ENCODE data around the gene SFTPB.

The SFTPB gene

DNA sequence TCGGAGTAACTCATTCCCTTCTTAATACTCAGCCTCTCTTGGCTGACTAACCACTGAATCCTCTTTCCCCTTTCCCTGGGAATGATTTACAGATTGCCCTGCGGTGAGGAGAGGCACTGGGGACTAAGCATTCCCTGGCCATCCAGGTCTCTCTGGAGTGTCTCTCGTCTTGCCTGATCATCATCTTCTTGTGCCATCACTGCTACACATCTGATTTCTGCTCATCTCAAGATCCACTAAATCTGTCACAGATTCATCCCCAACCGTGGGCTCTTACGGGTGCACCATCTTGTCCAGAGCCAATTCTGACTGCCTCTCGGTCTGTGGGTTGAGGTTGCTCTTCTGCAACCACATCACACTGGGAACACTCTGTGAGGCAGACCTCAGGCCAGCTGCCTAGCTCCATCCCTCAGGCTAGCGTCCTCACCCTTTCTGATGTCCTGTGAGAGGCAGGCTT lies 12.0 kb downstream of the SFTPB start:
- Histone ChIP-seq H3K36me3 (ENCODE audit: control insufficient read depth, insufficient read depth, low read length) (peaks cover 4% of the 10 kb centered on the region), H3K27ac (ENCODE audit: low read depth, low read length) (no peak overlapping the region), H2BK5ac (ENCODE audit: low read length) (no peak overlapping the region), H3K56ac (ENCODE audit: low read length) (no peak overlapping the region), H3K9ac (ENCODE audit: low read length) (no peak overlapping the region), H3K23ac (ENCODE audit: low read length) (no peak overlapping the region), H3K4ac (ENCODE audit: low read depth, low read length) (no peak overlapping the region), H3K18ac (ENCODE audit: low read length) (no peak overlapping the region), H3K79me1 (ENCODE audit: low read length) (no peaks in the 10 kb centered on the region), H2BK120ac (ENCODE audit: low read depth, low read length) (no peak overlapping the region), H3K4me3 (ENCODE audit: low read length) (no peak overlapping the region), H2BK15ac (replicated peaks; ENCODE audit: low read depth) (no peak overlapping the region), H3K27me3 (ENCODE audit: insufficient read depth, low read length, poor library complexity) (no peaks in the 10 kb centered on the region), H4K5ac (ENCODE audit: low read length) (no peak overlapping the region), H3K4me1 (ENCODE audit: control insufficient read depth, low read depth, low read length) (no peaks in the 10 kb centered on the region), H3K4me2 (ENCODE audit: low read length) (no peak overlapping the region), H3K79me2 (ENCODE audit: control insufficient read depth, insufficient read depth, low read length) (no peaks in the 10 kb centered on the region), H4K8ac (ENCODE audit: low read depth, low read length) (no peak overlapping the region), H2AK5ac (ENCODE audit: low read length) (no peak overlapping the region)
- no peak for DNase-seq
- no CpG with 5 or more reads among the region's 7 CpGs for WGBS (ENCODE audit: extremely low coverage, insufficient coverage, low lambda C conversion rate)

DNA sequence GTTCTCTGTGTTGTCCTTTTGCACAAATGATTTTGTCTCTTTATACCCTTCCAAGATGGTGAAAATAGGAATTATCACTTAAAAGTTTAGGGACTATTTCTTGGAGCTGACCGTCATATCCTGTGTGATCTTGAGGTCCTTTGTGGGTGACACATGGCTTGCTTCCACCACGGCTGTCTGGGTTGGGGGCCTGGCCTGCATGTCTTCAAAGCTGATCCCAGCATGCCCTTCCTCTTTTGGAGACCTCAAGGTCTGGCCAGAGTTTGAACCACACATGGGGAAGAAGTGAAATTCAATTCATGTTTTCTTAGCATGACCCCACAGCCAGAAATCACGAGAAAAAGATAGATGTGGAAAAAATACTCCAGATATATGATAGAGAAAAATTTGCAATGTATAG lies 14.0 kb downstream of the SFTPB start:
- no peak for DNase-seq
- H3K18ac ChIP-seq (ENCODE audit: low read length) = no peak overlapping the region
- H3K9ac ChIP-seq (ENCODE audit: low read length) = no peak overlapping the region
- H3K79me1 ChIP-seq (ENCODE audit: low read length) = no peaks in the 10 kb centered on the region
- no peak overlapping the region for H2BK120ac ChIP-seq (ENCODE audit: low read depth, low read length)
- no peak overlapping the region for H3K56ac ChIP-seq (ENCODE audit: low read length)
- H3K4me2 ChIP-seq (ENCODE audit: low read length) = no peak overlapping the region
- no peak overlapping the region for H3K4ac ChIP-seq (ENCODE audit: low read depth, low read length)
- no peak overlapping the region for H2AK5ac ChIP-seq (ENCODE audit: low read length)
- no peaks in the 10 kb centered on the region for H3K4me1 ChIP-seq (ENCODE audit: control insufficient read depth, low read depth, low read length)
- H3K4me3 ChIP-seq (ENCODE audit: low read length) = no peak overlapping the region
- no peak overlapping the region for H4K5ac ChIP-seq (ENCODE audit: low read length)
- H3K79me2 ChIP-seq (ENCODE audit: control insufficient read depth, insufficient read depth, low read length) = no peaks in the 10 kb centered on the region
- no peak overlapping the region for H3K27ac ChIP-seq (ENCODE audit: low read depth, low read length)
- H2BK5ac ChIP-seq (ENCODE audit: low read length) = no peak overlapping the region
- peaks cover 10% of the 10 kb centered on the region for H3K36me3 ChIP-seq (ENCODE audit: control insufficient read depth, insufficient read depth, low read length)
- no CpG with 5 or more reads among the region's 3 CpGs for WGBS (ENCODE audit: extremely low coverage, insufficient coverage, low lambda C conversion rate)
- no peak overlapping the region for H2BK15ac ChIP-seq (replicated peaks; ENCODE audit: low read depth)
- no peak overlapping the region for H4K8ac ChIP-seq (ENCODE audit: low read depth, low read length)
- no peaks in the 10 kb centered on the region for H3K27me3 ChIP-seq (ENCODE audit: insufficient read depth, low read length, poor library complexity)
- H3K23ac ChIP-seq (ENCODE audit: low read length) = no peak overlapping the region

DNA sequence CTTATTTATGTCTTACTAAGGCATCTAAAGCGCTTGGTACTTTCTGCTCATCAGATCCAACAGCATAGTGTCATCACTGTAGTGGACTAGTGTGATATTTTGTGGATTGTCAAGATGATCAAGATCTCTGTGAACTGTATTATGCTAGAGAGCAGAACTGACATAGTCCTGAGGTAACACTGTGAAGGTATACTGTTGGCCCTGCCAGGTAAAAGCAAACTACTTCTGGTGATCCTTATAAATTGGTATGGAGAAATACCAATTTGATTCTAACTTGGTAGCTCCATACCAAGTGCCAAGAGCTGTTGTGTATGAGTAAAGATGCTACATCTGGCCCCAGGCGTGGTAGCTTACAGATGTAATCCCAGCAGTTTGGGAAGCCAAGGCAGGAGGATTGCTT lies 15.9 kb downstream of the SFTPB start:
- Histone ChIP-seq H3K27me3 (ENCODE audit: insufficient read depth, low read length, poor library complexity) (no peaks in the 10 kb centered on the region), H3K18ac (ENCODE audit: low read length) (no peak overlapping the region), H3K4me3 (ENCODE audit: low read length) (no peak overlapping the region), H3K79me1 (ENCODE audit: low read length) (no peaks in the 10 kb centered on the region), H4K8ac (ENCODE audit: low read depth, low read length) (no peak overlapping the region), H3K36me3 (ENCODE audit: control insufficient read depth, insufficient read depth, low read length) (peaks cover 16% of the 10 kb centered on the region), H3K23ac (ENCODE audit: low read length) (no peak overlapping the region), H2BK120ac (ENCODE audit: low read depth, low read length) (no peak overlapping the region), H3K4me1 (ENCODE audit: control insufficient read depth, low read depth, low read length) (no peaks in the 10 kb centered on the region), H3K9ac (ENCODE audit: low read length) (no peak overlapping the region), H3K56ac (ENCODE audit: low read length) (no peak overlapping the region), H2AK5ac (ENCODE audit: low read length) (no peak overlapping the region), H3K4ac (ENCODE audit: low read depth, low read length) (no peak overlapping the region), H4K5ac (ENCODE audit: low read length) (no peak overlapping the region), H3K27ac (ENCODE audit: low read depth, low read length) (no peak overlapping the region), H2BK15ac (replicated peaks; ENCODE audit: low read depth) (no peak overlapping the region), H2BK5ac (ENCODE audit: low read length) (no peak overlapping the region), H3K4me2 (ENCODE audit: low read length) (no peak overlapping the region), H3K79me2 (ENCODE audit: control insufficient read depth, insufficient read depth, low read length) (no peaks in the 10 kb centered on the region)
- WGBS (ENCODE audit: extremely low coverage, insufficient coverage, low lambda C conversion rate) = no CpG with 5 or more reads among the region's 2 CpGs
- no peak for DNase-seq

DNA sequence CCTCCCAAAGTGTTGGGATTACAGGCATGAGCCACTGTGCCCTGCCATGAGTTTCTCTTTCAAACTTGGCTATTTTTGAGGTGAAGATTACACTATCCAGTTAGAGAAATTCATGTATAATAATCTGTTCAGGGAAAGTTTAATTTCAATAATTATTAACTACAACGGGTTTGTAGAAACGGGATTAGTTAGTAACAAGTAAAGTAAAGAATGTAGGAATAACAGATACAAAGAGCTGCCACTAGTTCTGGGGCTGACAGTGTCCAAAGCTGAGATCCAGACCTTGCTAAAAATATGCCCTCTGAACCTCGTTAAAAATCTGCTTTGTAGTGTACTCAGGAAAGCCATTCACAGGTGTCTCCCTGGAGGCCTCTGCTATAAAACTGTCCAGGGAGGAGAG lies 16.9 kb downstream of the SFTPB start:
- Histone ChIP-seq H2AK5ac (ENCODE audit: low read length) (no peak overlapping the region), H3K4ac (ENCODE audit: low read depth, low read length) (no peak overlapping the region), H3K79me1 (ENCODE audit: low read length) (no peaks in the 10 kb centered on the region), H3K9ac (ENCODE audit: low read length) (no peak overlapping the region), H2BK5ac (ENCODE audit: low read length) (no peak overlapping the region), H3K23ac (ENCODE audit: low read length) (no peak overlapping the region), H3K4me2 (ENCODE audit: low read length) (no peak overlapping the region), H2BK120ac (ENCODE audit: low read depth, low read length) (no peak overlapping the region), H3K18ac (ENCODE audit: low read length) (no peak overlapping the region), H2BK15ac (replicated peaks; ENCODE audit: low read depth) (no peak overlapping the region), H4K5ac (ENCODE audit: low read length) (no peak overlapping the region), H3K4me3 (ENCODE audit: low read length) (no peak overlapping the region), H3K79me2 (ENCODE audit: control insufficient read depth, insufficient read depth, low read length) (no peaks in the 10 kb centered on the region), H3K27ac (ENCODE audit: low read depth, low read length) (no peak overlapping the region), H3K27me3 (ENCODE audit: insufficient read depth, low read length, poor library complexity) (no peaks in the 10 kb centered on the region), H3K36me3 (ENCODE audit: control insufficient read depth, insufficient read depth, low read length) (peaks cover 18% of the 10 kb centered on the region), H4K8ac (ENCODE audit: low read depth, low read length) (no peak overlapping the region), H3K56ac (ENCODE audit: low read length) (no peak overlapping the region), H3K4me1 (ENCODE audit: control insufficient read depth, low read depth, low read length) (no peaks in the 10 kb centered on the region)
- WGBS (ENCODE audit: extremely low coverage, insufficient coverage, low lambda C conversion rate) = no CpG with 5 or more reads among the region's 3 CpGs
- no peak for DNase-seq

DNA sequence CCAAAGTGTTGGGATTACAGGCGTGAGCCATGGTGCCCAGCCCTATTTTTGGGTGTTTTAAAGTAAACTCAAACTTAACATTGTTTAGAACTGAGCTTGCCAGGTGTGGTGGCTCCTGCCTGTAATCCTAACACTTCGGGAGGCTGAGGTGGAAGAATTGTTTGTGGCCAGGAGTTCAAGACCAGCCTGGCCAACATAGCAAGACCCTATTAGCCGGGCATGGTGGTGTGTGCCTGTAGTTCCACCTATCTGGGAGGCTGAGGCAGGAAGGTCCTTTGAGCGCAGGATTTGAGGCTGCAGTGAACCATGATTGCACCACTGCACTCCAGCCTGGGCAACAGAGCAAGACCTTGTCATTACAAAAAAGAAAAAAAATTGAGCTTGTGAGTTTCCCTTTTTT lies 17.5 kb downstream of the SFTPB start:
- Histone ChIP-seq H3K36me3 (ENCODE audit: control insufficient read depth, insufficient read depth, low read length) (peaks cover 22% of the 10 kb centered on the region), H3K23ac (ENCODE audit: low read length) (no peak overlapping the region), H3K4ac (ENCODE audit: low read depth, low read length) (no peak overlapping the region), H3K79me2 (ENCODE audit: control insufficient read depth, insufficient read depth, low read length) (no peaks in the 10 kb centered on the region), H3K18ac (ENCODE audit: low read length) (no peak overlapping the region), H3K27me3 (ENCODE audit: insufficient read depth, low read length, poor library complexity) (no peaks in the 10 kb centered on the region), H3K79me1 (ENCODE audit: low read length) (no peaks in the 10 kb centered on the region), H2BK5ac (ENCODE audit: low read length) (no peak overlapping the region), H3K4me3 (ENCODE audit: low read length) (no peak overlapping the region), H4K5ac (ENCODE audit: low read length) (no peak overlapping the region), H2BK15ac (replicated peaks; ENCODE audit: low read depth) (no peak overlapping the region), H2AK5ac (ENCODE audit: low read length) (no peak overlapping the region), H3K56ac (ENCODE audit: low read length) (no peak overlapping the region), H2BK120ac (ENCODE audit: low read depth, low read length) (no peak overlapping the region), H3K27ac (ENCODE audit: low read depth, low read length) (no peak overlapping the region), H3K4me2 (ENCODE audit: low read length) (no peak overlapping the region), H3K9ac (ENCODE audit: low read length) (no peak overlapping the region), H3K4me1 (ENCODE audit: control insufficient read depth, low read depth, low read length) (no peaks in the 10 kb centered on the region), H4K8ac (ENCODE audit: low read depth, low read length) (no peak overlapping the region)
- no CpG with 5 or more reads among the region's 4 CpGs for WGBS (ENCODE audit: extremely low coverage, insufficient coverage, low lambda C conversion rate)
- DNase-seq = no peak

Data from mesendoderm (in vitro differentiated cells).